ENCODE measurements around the gene LYPD4. TPM values are rescaled to one million over a fixed set of nuclear protein-coding genes. Genes with fewer than 3 reads are reported as not detected.

LYPD4 gene, protein sequence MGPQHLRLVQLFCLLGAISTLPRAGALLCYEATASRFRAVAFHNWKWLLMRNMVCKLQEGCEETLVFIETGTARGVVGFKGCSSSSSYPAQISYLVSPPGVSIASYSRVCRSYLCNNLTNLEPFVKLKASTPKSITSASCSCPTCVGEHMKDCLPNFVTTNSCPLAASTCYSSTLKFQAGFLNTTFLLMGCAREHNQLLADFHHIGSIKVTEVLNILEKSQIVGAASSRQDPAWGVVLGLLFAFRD
- not detected in 2 replicates for total RNA-seq (2021)
- not detected for Bru-seq, nascent RNA
- BruChase-seq, experiment 1, labeled RNA remaining after a 2-hour chase, result percentile 7 among the genes with signal in this experiment
- not detected for BruChase-seq, experiment 2, labeled RNA remaining after a 6-hour chase
- long read RNA-seq, result 0 reads

DNA sequence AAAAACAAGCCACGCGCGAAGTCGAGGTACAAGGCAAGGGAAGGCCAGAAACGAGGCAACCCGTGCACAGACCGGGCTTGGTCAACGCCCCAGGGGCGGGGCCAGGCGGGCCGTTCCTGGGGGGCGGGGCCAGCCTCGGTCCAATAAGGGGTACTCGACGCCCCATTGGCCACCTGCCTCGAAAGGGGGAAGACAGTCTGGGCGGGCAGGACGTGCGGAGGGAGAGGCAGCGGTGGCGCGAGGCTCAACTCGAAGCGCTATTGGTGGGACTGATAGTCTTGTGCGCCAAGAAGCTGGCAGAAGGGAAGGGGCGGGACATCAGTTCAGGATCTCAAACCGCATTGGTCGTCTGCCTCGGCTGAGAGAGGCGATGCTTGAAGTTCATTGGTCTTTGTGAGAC, at the start of gene LYPD4:
TSS of gene LYPD4 (minus strand) at position 83 of the 400 bp plus-strand sequence. CDS start 5,398 bp downstream, outside the sequence.
- no peak for DNase-seq
- Histone ChIP-seq H3K4me2 (no peak within 1 kb of the TSS; the same call in 1 of the 2 replicates), H4K20me1 (ENCODE audit: insufficient read depth) (no peaks in the 10 kb centered on the region), H3K9me2 (ENCODE audit: insufficient read depth) (no peaks in the 10 kb centered on the region), H3K4me1 (replicated peaks; ENCODE audit: insufficient read depth) (no peaks in the 10 kb centered on the region), H2AFZ (no peak within 1 kb of the TSS), H3K9me3 (ENCODE audit: insufficient read depth, low read depth) (no peaks in the 10 kb centered on the region), H3K27ac (no peak within 1 kb of the TSS), H3K27me3 (ENCODE audit: insufficient read depth, low read depth) (peaks cover 14% of the 10 kb centered on the region), H3K4me3 (no peak within 1 kb of the TSS), H3F3A (ENCODE audit: insufficient read depth, low read depth) (no peaks in the 10 kb centered on the region), H3K36me3 (ENCODE audit: low read depth) (no peaks in the 10 kb centered on the region), H3K79me2 (ENCODE audit: low read depth) (no peaks in the 10 kb centered on the region)
- no TSS peak for BruUV-seq (replicated peaks)
- TF ChIP-seq, protein P1, sequence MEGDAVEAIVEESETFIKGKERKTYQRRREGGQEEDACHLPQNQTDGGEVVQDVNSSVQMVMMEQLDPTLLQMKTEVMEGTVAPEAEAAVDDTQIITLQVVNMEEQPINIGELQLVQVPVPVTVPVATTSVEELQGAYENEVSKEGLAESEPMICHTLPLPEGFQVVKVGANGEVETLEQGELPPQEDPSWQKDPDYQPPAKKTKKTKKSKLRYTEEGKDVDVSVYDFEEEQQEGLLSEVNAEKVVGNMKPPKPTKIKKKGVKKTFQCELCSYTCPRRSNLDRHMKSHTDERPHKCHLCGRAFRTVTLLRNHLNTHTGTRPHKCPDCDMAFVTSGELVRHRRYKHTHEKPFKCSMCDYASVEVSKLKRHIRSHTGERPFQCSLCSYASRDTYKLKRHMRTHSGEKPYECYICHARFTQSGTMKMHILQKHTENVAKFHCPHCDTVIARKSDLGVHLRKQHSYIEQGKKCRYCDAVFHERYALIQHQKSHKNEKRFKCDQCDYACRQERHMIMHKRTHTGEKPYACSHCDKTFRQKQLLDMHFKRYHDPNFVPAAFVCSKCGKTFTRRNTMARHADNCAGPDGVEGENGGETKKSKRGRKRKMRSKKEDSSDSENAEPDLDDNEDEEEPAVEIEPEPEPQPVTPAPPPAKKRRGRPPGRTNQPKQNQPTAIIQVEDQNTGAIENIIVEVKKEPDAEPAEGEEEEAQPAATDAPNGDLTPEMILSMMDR (conservative IDR thresholded peaks at IDR 0.05), result no peak
- no peak for TF ChIP-seq EZH2 (IDR thresholded peaks at IDR 0.05; ENCODE audit: low read depth)
- intact Hi-C loops (cut with micrococcal nuclease; ENCODE audit: unreplicated experiment), result no loop called here
- ChIA-PET CTCF (interaction anchor here (0.6 kb wide), 1 partner anchor 246 kb away, joined by 7 read pairs; no protein-coding TSS in a partner anchor), POLR2A (ENCODE audit: unreplicated experiment) (no interaction called here)

DNA sequence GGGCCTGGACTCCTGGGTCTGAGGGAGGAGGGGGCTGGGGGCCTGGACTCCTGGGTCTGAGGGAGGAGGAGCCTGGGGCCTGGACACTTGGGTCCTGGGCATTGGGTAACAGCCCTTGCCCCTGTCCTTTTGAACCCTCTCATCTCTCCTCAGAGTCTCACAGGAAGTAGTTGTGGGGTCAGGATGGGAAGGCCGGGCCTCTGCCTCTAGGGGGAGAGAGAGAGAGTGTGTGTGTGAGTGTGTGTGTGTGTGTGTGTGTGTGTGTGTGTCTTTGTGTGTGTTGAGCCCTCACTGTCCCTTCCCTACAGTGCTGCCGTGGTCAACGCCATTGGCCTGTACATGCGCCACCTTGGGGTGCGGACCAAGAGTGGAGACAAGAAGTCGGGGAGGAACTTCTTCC, 49.4 kb upstream of the LYPD4 start:
- Histone ChIP-seq H3K9me2 (ENCODE audit: insufficient read depth) (no peaks in the 10 kb centered on the region), H3K4me1 (replicated peaks; ENCODE audit: insufficient read depth) (no peaks in the 10 kb centered on the region), H3K27me3 (ENCODE audit: insufficient read depth, low read depth) (no peaks in the 10 kb centered on the region), H3K9me3 (ENCODE audit: insufficient read depth, low read depth) (no peaks in the 10 kb centered on the region), H4K20me1 (ENCODE audit: insufficient read depth) (peaks cover 21% of the 10 kb centered on the region), H2AFZ (no peak overlapping the region), H3K4me3 (no peak overlapping the region), H3F3A (ENCODE audit: insufficient read depth, low read depth) (peaks cover 5% of the 10 kb centered on the region; the same call in 1 of the 2 replicates), H3K79me2 (ENCODE audit: low read depth) (no peaks in the 10 kb centered on the region), H3K4me2 (no peak overlapping the region), H3K36me3 (ENCODE audit: low read depth) (0 out of 2 replicates have a peak, but pooled peaks cover 18% of the 10 kb centered on the region), H3K27ac (no peak overlapping the region)
- no TSS peak for BruUV-seq (replicated peaks)
- CTCF ChIA-PET, result no interaction called here
- DNase-seq, result no peak
- POLR2A ChIA-PET (ENCODE audit: unreplicated experiment), result no interaction called here
- TF ChIP-seq, protein P1 (conservative IDR thresholded peaks at IDR 0.05), result no peak
- no peak for TF ChIP-seq EZH2 (IDR thresholded peaks at IDR 0.05; ENCODE audit: low read depth)
- intact Hi-C loops (cut with micrococcal nuclease; ENCODE audit: unreplicated experiment), result no loop called here

DNA sequence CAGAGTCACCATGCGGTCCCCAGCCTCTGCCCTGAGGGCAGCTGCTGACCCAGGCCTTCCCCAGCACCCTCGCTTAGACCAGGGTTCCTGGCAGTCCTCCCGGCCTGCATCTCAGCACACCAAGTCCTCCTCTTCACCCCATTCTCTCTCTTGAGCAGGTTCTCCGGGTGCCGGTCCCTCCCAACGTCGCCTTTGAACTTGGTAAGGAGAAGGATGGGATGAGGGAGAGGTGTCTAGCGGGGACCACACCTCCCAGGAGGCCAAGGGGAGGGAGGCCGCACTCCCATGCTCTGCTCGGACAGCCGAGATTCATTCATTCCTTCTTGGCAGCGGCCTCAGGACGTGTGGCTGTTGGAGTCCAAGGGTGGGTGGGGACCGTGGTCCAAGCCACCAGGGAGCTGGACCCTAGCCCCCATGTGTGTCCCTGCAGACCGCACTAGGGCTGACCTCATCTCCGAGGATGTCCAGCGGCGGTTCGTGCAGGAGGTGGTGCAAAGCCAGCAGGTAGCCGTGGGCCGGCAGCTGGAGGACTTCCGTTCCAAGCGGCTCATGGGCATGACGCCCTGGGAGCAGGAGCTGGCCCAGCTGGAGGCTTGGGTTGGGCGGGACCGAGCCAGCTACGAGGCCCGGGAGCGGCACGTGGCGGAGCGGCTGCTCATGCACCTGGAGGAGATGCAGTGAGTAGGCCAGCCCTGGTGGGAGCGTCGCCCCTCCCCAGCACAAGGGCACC, 47.9 kb upstream of the LYPD4 start:
- H3F3A ChIP-seq (ENCODE audit: insufficient read depth, low read depth), result no peaks in the 10 kb centered on the region; the same call in 1 of the 2 replicates
- no peaks in the 10 kb centered on the region for H3K9me3 ChIP-seq (ENCODE audit: insufficient read depth, low read depth)
- no peak overlapping the region for H3K4me2 ChIP-seq
- H3K79me2 ChIP-seq (ENCODE audit: low read depth), result peaks cover 7% of the 10 kb centered on the region; the same call in 1 of the 2 replicates
- no peak for DNase-seq
- H3K4me1 ChIP-seq (replicated peaks; ENCODE audit: insufficient read depth), result peaks cover 12% of the 10 kb centered on the region
- H3K27me3 ChIP-seq (ENCODE audit: insufficient read depth, low read depth), result no peaks in the 10 kb centered on the region
- no peaks in the 10 kb centered on the region for H3K9me2 ChIP-seq (ENCODE audit: insufficient read depth)
- no peak overlapping the region for H3K27ac ChIP-seq
- no peak for TF ChIP-seq EZH2 (IDR thresholded peaks at IDR 0.05; ENCODE audit: low read depth)
- TF ChIP-seq, protein P1 (conservative IDR thresholded peaks at IDR 0.05), result no peak
- H4K20me1 ChIP-seq (ENCODE audit: insufficient read depth), result peaks cover 19% of the 10 kb centered on the region
- ChIA-PET POLR2A (ENCODE audit: unreplicated experiment) (no interaction called here), CTCF (interaction anchor here (0.6 kb wide), 1 partner anchor 143 kb away, joined by 6 read pairs; no protein-coding TSS in a partner anchor)
- no peak overlapping the region for H3K4me3 ChIP-seq
- H2AFZ ChIP-seq, result no peak overlapping the region
- H3K36me3 ChIP-seq (ENCODE audit: low read depth), result 0 out of 2 replicates have a peak, but pooled peaks cover 19% of the 10 kb centered on the region
- no TSS peak for BruUV-seq (replicated peaks)
- intact Hi-C loops (cut with micrococcal nuclease; ENCODE audit: unreplicated experiment), result no loop called here

Measured in PC-9 (cell line).